Peyer's patch (tissue), 4 donors: ENCODE results near the gene CDKAL1. TPM values are rescaled to one million over a fixed set of nuclear protein-coding genes. Genes with fewer than 3 reads are reported as not detected.

Experiments used
- DNase-seq, 3 donors: peaks; one replicate each; pipeline ENCODE4 v3.0.0-alpha.2; 2017 to 2019
- H3K27ac ChIP-seq, 4 donors: fragments of 200-600 bp; sonication (generic); one replicate each; pipeline ENCODE4 v1.5.1; 2016 to 2019
- H3K27me3 ChIP-seq, 2 donors: fragments of 200-600 bp; sonication (generic); one replicate each; pipeline ENCODE4 v1.5.1; 2019
- H3K36me3 ChIP-seq, 3 donors: fragments of 200-600 bp; sonication (generic); one replicate each; pipeline ENCODE4 v1.5.1; 2016 to 2019
- H3K4me1 ChIP-seq, 4 donors: fragments of 200-600 bp; sonication (generic); one replicate each; pipeline ENCODE4 v1.5.1; 2016 to 2019
- H3K4me3 ChIP-seq, 4 donors: fragments of 200-600 bp; sonication (generic); 1 replicate in 3 of 4; 2 replicates in 1 of 4; pipeline ENCODE4 v1.5.1; 2016 to 2019; ENCODE audit warnings: mild to moderate bottlenecking in 1 of 4
- H3K9me3 ChIP-seq, 4 donors: fragments of 200-600 bp; sonication (generic); one replicate each; pipeline ENCODE4 v1.5.1; 2016 to 2019; ENCODE audit warnings: mild to moderate bottlenecking in 1 of 4
- CTCF ChIP-seq, 6 experiments: fragments of 450-650 bp in 4 of 6; fragments of 200-600 bp in 2 of 6; sonication (generic) in 1 of 6; IDR thresholded peaks; one replicate each; pipeline ENCODE4 v1.5.1; 2017 to 2019; ENCODE audit warnings: antibody characterized with exemption in 6 of 6, mild to moderate bottlenecking in 3 of 6, moderate library complexity in 1 of 6
- POLR2A ChIP-seq, 2 donors: fragments of 450-650 bp; IDR thresholded peaks; one replicate each; pipeline ENCODE4 v1.5.1; 2017; ENCODE audit warnings: antibody characterized with exemption in 2 of 2, mild to moderate bottlenecking in 2 of 2, moderate library complexity in 2 of 2
- total RNA-seq, 4 donors: library from RNA; depleted of rRNA; stranded (reverse); fragments of >200 nt; gene quantifications; one replicate each; pipeline ENCODE4 v1.1.0, GENCODE V29; 2016

Gene CDKAL1
- total RNA-seq, 4 donors from 2014 or later, result 10.3 to 31.4 (median 11.6) TPM

GRCh38 chr6:20946890-20947289 lies 412.6 kb downstream of the CDKAL1 start:
- Histone ChIP-seq H3K9me3 (no peaks in the 10 kb centered on the region), H3K27ac (no peak overlapping the region), H3K4me3 (no peak overlapping the region), H3K27me3 (no peaks in the 10 kb centered on the region), H3K4me1 (no peaks in the 10 kb centered on the region), H3K36me3 (no peaks in the 10 kb centered on the region)
- TF ChIP-seq CTCF (IDR thresholded peaks at IDR 0.05) (no peak), POLR2A (IDR thresholded peaks at IDR 0.05) (no peak)
- DNase-seq, result no peak

- Histone ChIP-seq H3K27me3 (no peaks in the 10 kb centered on the region), H3K27ac (no peak overlapping the region), H3K4me3 (no peak overlapping the region), H3K36me3 (no peaks in the 10 kb centered on the region), H3K4me1 (no peaks in the 10 kb centered on the region), H3K9me3 (no peaks in the 10 kb centered on the region)
- DNase-seq, result no peak
- no peak for TF ChIP-seq POLR2A (IDR thresholded peaks at IDR 0.05)
- TF ChIP-seq CTCF (IDR thresholded peaks at IDR 0.05), result no peak
These were observed 413.7 kb downstream of the CDKAL1 start for GRCh38 chr6:20947977-20948376.

DNA sequence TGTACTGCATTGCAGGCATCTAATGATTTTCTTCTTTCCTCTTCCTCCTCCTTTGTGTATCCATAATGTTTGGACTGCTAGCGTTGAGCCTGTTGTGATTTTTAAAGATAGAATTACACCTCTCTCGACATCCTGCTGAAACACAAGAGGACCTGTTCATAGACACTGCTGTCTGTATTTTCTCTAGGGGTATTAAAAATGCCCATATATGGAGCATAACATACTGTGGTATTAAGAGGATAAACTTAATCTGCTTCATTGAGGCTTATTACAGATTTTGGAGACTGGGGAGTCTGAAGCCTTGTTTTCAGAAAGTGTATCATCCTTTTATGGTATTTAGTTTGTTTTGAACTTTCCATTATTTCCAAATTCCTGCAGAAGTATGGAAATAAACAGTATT lies 414.3 kb downstream of the CDKAL1 start:
- no peaks in the 10 kb centered on the region for H3K27me3 ChIP-seq
- no peaks in the 10 kb centered on the region for H3K36me3 ChIP-seq
- H3K9me3 ChIP-seq, result no peaks in the 10 kb centered on the region
- no peak for TF ChIP-seq CTCF (IDR thresholded peaks at IDR 0.05)
- no peak for TF ChIP-seq POLR2A (IDR thresholded peaks at IDR 0.05)
- no peak for DNase-seq
- no peaks in the 10 kb centered on the region for H3K4me1 ChIP-seq
- no peak overlapping the region for H3K27ac ChIP-seq
- no peak overlapping the region for H3K4me3 ChIP-seq

GRCh38 chr6:20949138-20949537 lies 414.9 kb downstream of the CDKAL1 start:
- DNase-seq, result no peak
- Histone ChIP-seq H3K4me3 (no peak overlapping the region), H3K9me3 (no peaks in the 10 kb centered on the region), H3K27ac (no peak overlapping the region), H3K4me1 (no peaks in the 10 kb centered on the region), H3K36me3 (no peaks in the 10 kb centered on the region), H3K27me3 (no peaks in the 10 kb centered on the region)
- no peak for TF ChIP-seq POLR2A (IDR thresholded peaks at IDR 0.05)
- no peak for TF ChIP-seq CTCF (IDR thresholded peaks at IDR 0.05)

- TF ChIP-seq CTCF (IDR thresholded peaks at IDR 0.05), result no peak
- no peak for TF ChIP-seq POLR2A (IDR thresholded peaks at IDR 0.05)
These were observed 418.6 kb downstream of the CDKAL1 start for GRCh38 chr6:20952699-20953474.

More at GRCh38 chr6:20952699-20953474, 418.6 kb downstream of the CDKAL1 start:
- Histone ChIP-seq H3K27me3 (no peaks in the 10 kb centered on the region), H3K36me3 (peaks cover 0 to 8% (median 0%) of the 10 kb centered on the region in 3 donors), H3K9me3 (no peaks in the 10 kb centered on the region), H3K27ac (no peak overlapping the region), H3K4me3 (no peak overlapping the region), H3K4me1 (no peaks in the 10 kb centered on the region)
- DNase-seq, result no peak
